Activated CD4-positive, alpha-beta T cell treated with anti-CD3 and anti-CD28 coated beads, Interleukin-10, Interleukin-2, amounts not matched to agents 100 ng/mL and 50 ng/mL, durations not matched to agents 16 hours and 8 hours (primary cell): ENCODE measurements around the gene PI4KB.
"Not testable (repeated sequence)": the region's sequence is repeated elsewhere in the genome, so short reads cannot be mapped to it uniquely, and the experiment has no call there.

Experiments used
- DNase-seq: peaks from one replicate; pipeline ENCODE4 v3.0.0-alpha.2; 2020

Gene PI4KB

DNA sequence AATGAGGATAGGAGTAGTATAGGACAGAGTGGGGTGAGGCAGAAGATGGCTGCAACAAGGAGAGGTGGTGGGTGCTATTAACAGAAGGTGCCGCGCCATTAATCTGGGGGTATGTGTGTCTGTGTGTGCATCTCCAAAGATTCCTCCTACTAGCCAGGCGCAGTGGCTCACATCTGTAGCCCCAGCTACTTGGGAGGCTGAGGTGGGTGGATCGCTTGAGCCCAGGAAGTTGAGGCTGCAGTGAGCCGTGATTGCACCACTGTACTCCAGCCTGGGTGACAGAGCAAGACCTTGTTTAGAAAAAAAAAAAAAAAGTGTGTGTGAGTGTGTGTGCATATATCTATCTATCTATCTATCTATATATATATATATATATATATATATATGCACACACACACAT, 51.9 kb downstream of the PI4KB start:
- not testable (repeated sequence) for DNase-seq

DNA sequence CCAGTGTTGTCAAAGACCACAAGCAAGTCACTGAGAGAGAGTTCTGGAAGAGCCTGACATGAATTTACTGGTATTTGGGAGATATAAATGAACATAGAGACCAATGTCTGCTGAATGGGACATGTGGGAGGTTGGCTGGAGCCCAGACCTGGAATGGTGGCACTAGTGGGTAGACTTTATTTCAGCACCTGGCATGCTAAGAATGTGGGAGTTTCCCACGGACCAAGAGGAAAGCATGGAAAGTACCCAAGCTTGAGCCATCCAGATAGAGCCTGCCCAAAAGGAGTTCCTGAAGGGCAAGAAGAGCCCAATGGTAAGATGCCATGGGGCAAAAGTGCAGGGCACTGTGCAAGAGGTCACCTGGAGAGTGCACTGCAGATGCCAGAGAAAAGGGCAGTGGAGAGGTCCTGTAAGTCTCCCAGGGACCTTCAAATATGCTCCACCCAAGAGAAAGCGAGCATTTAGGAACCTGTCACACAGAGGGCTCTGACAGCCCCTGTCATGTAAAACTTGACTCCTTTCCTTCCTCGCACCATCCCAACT, 53.2 kb downstream of the PI4KB start:
- no peak for DNase-seq

DNA sequence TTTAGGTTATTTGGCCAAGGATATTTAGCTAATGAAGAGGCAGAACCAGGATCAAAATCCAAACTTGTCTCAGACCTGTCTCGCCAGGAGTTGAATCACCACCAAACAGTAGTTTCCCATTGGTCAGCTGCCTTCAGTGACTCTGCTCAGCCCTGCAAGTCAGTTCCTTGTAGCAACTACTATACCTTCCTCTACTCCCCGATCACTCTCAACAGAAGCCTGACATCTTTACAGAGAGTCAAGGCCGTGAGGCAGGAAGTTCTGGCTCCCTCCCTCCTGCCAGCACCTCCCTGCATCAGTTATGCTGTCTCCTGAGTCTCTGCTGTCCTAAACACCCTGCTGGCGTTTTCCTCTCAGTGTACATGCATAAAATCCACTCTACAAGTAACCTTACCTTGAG, 59.5 kb downstream of the PI4KB start:
- DNase-seq: no peak

- no peak for DNase-seq
Observed at GRCh38 chr1:151266821-151267220, 60.4 kb downstream of the PI4KB start.

DNA sequence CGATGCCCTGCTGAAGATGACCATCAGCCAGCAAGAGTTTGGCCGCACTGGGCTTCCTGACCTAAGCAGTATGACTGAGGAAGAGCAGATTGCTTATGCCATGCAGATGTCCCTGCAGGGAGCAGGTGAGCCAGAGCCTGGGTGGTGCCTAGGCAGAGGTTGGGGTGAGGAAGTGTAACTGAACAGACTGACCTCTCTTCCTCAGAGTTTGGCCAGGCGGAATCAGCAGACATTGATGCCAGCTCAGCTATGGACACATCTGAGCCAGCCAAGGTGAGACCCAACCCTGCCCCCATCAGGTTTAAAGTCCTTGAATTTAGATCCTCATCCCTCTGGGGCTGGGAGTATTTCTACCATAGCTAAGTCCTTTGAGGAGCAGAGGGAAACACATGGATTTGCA, 60.9 kb downstream of the PI4KB start:
- no peak for DNase-seq

GRCh38 chr1:151265446-151266236, 61.6 kb downstream of the PI4KB start:
- no peak for DNase-seq

DNA sequence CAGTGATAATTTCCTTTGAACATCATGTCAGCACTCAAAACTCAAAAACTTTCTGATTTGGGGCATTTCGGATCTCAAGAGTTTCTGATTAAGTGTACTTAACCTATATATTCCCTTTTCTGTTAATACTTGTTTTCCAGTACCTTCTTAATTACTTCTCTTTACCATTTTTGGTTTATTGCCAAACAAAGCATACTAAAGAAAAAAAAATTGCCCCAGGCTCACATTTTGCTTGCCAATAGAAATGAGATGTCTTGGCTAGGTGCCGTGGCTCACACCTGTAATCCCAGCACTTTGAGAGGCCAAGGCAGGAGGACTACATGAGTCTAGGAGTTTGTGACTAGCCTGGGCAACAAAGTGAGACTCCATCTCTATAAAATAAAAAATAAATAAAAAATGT, 67.9 kb downstream of the PI4KB start:
- DNase-seq: no peak

DNA sequence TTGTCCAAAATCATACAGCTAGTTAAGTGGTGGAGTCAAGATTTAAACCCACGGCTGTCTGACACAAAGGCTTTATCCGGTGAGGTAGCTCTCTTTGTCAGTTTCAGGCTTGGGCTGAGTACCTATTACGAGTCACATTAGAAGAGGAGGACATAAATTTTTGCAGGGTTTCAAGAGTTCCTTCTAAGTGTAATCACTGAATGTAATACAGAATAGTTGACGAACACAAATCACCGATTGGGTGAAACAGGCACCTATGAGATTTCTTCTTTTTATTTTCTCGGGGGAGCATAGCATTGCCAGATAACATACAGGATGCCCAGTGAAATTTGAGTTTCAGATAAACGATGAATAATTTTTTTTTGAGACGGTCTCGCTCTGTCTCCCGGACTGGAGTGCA, 71.8 kb downstream of the PI4KB start:
- DNase-seq: peak; percentile 25

DNA sequence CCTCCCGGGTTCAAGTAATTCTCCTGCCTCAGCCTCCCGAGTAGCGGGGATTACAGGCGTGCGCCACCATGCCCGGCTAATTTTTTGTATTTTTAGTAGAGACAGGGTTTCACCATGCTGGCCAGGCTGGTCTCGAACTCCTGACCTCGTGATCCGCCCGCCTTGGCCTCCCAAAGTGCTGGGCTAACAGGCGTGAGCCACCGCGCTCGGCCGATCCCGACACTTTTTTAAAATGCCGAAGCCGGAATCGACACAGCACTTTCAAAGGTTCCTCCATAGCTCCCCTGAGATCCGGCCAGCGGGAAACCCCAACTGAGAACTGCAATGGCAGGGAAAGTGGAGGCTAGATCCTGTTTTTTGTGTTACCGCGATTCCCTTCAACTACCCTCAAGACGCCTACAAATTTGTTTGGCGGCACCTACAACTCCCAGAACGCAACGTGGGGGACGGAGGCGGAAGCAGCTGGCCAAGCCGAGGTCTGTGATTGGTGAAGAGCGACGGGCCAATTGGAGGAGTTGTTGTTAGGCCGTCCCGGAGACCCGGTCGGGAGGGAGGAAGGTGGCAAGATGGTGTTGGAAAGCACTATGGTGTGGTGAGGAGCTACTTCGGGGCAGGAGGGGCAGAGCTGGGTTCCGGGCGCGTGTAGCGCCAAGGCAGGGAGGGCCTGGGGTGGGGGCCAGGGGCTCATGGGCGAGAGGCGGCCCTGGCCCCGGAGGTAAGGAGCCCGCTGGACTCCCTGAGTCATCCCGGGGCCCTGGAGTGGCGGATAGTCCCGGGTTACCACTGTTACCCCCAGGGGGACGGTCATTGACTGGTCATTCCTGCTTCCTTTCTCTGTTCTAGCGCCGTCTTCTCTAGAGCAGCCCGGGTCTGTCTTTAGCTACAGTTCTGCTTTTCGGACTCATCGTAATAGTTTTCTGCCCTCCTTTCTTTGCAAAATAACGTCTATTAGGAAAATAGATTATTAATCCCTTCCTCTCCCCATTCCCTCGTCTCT, 72.7 kb downstream of the PI4KB start, which contains the start of gene PSMD4:
TSS of gene PSMD4 (plus strand) at position 518 of the 997 bp plus-strand sequence. CDS start at position 567, 49 bp downstream.
- DNase-seq: peak; percentile 98

GRCh38 chr1:151251656-151252470, 75.4 kb downstream of the PI4KB start:
- peak; percentile 80 for DNase-seq

GRCh38 chr1:151246786-151247185, 80.4 kb downstream of the PI4KB start:
- DNase-seq: no peak

- no peak for DNase-seq
Observed at GRCh38 chr1:151243683-151244216, 83.5 kb downstream of the PI4KB start.

GRCh38 chr1:151242442-151242841, 84.8 kb downstream of the PI4KB start:
- DNase-seq: no peak
